ENCODE data around the gene HS3ST3A1. TPM values are rescaled to one million over a fixed set of nuclear protein-coding genes. Genes with fewer than 3 reads are reported as not detected.
"Not testable (repeated sequence)": the region's sequence is repeated elsewhere in the genome, so short reads cannot be mapped to it uniquely, and the experiment has no call there.

The HS3ST3A1 gene
- total RNA-seq, 1 donor from 2014 or later, result not detected

- ChIA-PET POLR2A (no interaction called here), CTCF (no interaction called here)
- Mint-ChIP-seq H3K9me3 (peaks cover 2% of the 10 kb centered on the region), H3K27ac (no peak overlapping the region), H3K4me3 (no peak overlapping the region), H3K36me3 (ENCODE audit: low read depth) (no peaks in the 10 kb centered on the region), H3K4me1 (no peaks in the 10 kb centered on the region), H3K27me3 (no peaks in the 10 kb centered on the region)
- intact Hi-C loops (cut with micrococcal nuclease), result no loop called here
- no peak for DNase-seq
- TF ChIP-seq, protein P1, sequence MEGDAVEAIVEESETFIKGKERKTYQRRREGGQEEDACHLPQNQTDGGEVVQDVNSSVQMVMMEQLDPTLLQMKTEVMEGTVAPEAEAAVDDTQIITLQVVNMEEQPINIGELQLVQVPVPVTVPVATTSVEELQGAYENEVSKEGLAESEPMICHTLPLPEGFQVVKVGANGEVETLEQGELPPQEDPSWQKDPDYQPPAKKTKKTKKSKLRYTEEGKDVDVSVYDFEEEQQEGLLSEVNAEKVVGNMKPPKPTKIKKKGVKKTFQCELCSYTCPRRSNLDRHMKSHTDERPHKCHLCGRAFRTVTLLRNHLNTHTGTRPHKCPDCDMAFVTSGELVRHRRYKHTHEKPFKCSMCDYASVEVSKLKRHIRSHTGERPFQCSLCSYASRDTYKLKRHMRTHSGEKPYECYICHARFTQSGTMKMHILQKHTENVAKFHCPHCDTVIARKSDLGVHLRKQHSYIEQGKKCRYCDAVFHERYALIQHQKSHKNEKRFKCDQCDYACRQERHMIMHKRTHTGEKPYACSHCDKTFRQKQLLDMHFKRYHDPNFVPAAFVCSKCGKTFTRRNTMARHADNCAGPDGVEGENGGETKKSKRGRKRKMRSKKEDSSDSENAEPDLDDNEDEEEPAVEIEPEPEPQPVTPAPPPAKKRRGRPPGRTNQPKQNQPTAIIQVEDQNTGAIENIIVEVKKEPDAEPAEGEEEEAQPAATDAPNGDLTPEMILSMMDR (IDR thresholded peaks at IDR 0.05), result no peak
- ATAC-seq (ENCODE audit: low read depth), result no peak
Observed at GRCh38 chr17:13502263-13502662, 99.5 kb downstream of the HS3ST3A1 start.

- Mint-ChIP-seq H3K4me1 (no peaks in the 10 kb centered on the region), H3K27me3 (no peaks in the 10 kb centered on the region), H3K27ac (no peak overlapping the region), H3K4me3 (no peak overlapping the region), H3K36me3 (ENCODE audit: low read depth) (no peaks in the 10 kb centered on the region), H3K9me3 (peaks cover 2% of the 10 kb centered on the region)
- DNase-seq (no peak), ATAC-seq (ENCODE audit: low read depth) (no peak)
- TF ChIP-seq, protein P1 (IDR thresholded peaks at IDR 0.05), result no peak
- POLR2A ChIA-PET, result no interaction called here
- CTCF ChIA-PET, result no interaction called here
- intact Hi-C loops (cut with micrococcal nuclease), result no loop called here
Observed at GRCh38 chr17:13500947-13501346, 100.8 kb downstream of the HS3ST3A1 start.

- Mint-ChIP-seq H3K27ac (no peak overlapping the region), H3K9me3 (peaks cover 2% of the 10 kb centered on the region)
- POLR2A ChIA-PET, result no interaction called here
Observed at GRCh38 chr17:13498184-13498583, 103.5 kb downstream of the HS3ST3A1 start.

DNA sequence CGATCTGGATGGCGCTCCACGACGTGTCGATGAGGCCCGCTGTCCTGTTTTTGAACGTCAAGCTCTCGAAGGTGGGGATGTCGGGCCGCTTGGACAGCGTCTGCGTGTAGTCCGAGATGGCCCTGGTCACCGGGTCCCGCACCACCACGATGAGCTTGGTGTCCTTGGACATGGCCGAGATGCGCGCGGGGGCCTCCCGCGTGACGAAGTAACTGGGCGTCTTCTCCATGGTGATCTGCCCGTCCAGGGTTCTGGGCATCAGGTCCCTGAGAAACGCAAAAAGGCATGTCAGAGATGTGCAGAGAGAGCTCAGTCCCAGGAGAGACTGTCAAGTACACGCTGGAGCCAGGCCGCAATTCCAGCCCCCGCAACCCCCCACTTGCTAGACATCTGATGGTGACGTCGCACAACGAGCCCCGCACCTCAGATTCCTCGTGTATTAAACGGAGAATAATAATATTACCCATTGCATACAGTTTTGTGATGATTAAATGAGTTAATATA is 105.1 kb downstream of the HS3ST3A1 start:
- H3K36me3 Mint-ChIP-seq (ENCODE audit: low read depth); H3K4me1 Mint-ChIP-seq; DNase-seq; H3K27ac Mint-ChIP-seq; H3K27me3 Mint-ChIP-seq; POLR2A ChIA-PET; H3K4me3 Mint-ChIP-seq; CTCF ChIA-PET; intact Hi-C loops (cut with micrococcal nuclease); ATAC-seq (ENCODE audit: low read depth); H3K9me3 Mint-ChIP-seq: not testable (repeated sequence)

More at GRCh38 chr17:13498184-13498583, 103.5 kb downstream of the HS3ST3A1 start:
- intact Hi-C loops (cut with micrococcal nuclease), result no loop called here
- TF ChIP-seq, protein P1 (IDR thresholded peaks at IDR 0.05), result no peak
- no peaks in the 10 kb centered on the region for H3K36me3 Mint-ChIP-seq (ENCODE audit: low read depth)
- DNase-seq (no peak), ATAC-seq (ENCODE audit: low read depth) (no peak)
- CTCF ChIA-PET, result no interaction called here
- no peak overlapping the region for H3K4me3 Mint-ChIP-seq
- no peaks in the 10 kb centered on the region for H3K4me1 Mint-ChIP-seq
- no peaks in the 10 kb centered on the region for H3K27me3 Mint-ChIP-seq

- H3K9me3 Mint-ChIP-seq, result peaks cover 2% of the 10 kb centered on the region
- DNase-seq, result no peak
- no peak overlapping the region for H3K4me3 Mint-ChIP-seq
Observed at GRCh38 chr17:13495423-13495822, 106.3 kb downstream of the HS3ST3A1 start.

More at GRCh38 chr17:13495423-13495822, 106.3 kb downstream of the HS3ST3A1 start:
- Mint-ChIP-seq H3K4me1 (no peaks in the 10 kb centered on the region), H3K27me3 (no peaks in the 10 kb centered on the region), H3K27ac (no peak overlapping the region), H3K36me3 (ENCODE audit: low read depth) (no peaks in the 10 kb centered on the region)
- no peak for ATAC-seq (ENCODE audit: low read depth)
- CTCF ChIA-PET, result no interaction called here
- POLR2A ChIA-PET, result no interaction called here
- TF ChIP-seq, protein P1 (IDR thresholded peaks at IDR 0.05), result no peak
- intact Hi-C loops (cut with micrococcal nuclease), result no loop called here

All from activated B cell treated with CpG ODN at 0.5 μM for 24 hours (primary cell).